Esophagus muscularis mucosa (tissue), 4 donors: ENCODE data around the gene MCUR1. TPM values are rescaled to one million over a fixed set of nuclear protein-coding genes. Genes with fewer than 3 reads are reported as not detected.

Experiments used
- DNase-seq: peaks from one replicate; pipeline ENCODE4 v3.0.0-alpha.2; 2017; ENCODE audit errors: extremely low spot score
- H3K27ac ChIP-seq, 4 donors: fragments of 200-600 bp; sonication (generic); replicated peaks in 1 of 4; 1 replicate in 3 of 4; 2 replicates in 1 of 4; pipeline ENCODE4 v1.5.1; 2016 to 2019; ENCODE audit warnings: mild to moderate bottlenecking in 1 of 4
- H3K27me3 ChIP-seq, 4 donors: fragments of 200-600 bp; sonication (generic); one replicate each; pipeline versions ENCODE4 v1.5.1 to v1.6.0; 2016 to 2019
- H3K36me3 ChIP-seq, 4 donors: fragments of 200-600 bp; sonication (generic); one replicate each; pipeline ENCODE4 v1.5.1; 2016 to 2019
- H3K4me1 ChIP-seq, 4 donors: fragments of 200-600 bp; sonication (generic); one replicate each; pipeline ENCODE4 v1.5.1; 2016 to 2019
- H3K4me3 ChIP-seq, 4 donors: fragments of 200-600 bp; sonication (generic); 1 replicate in 2 of 4; 2 replicates in 2 of 4; pipeline ENCODE4 v1.5.1; 2016 to 2019; ENCODE audit warnings: mild to moderate bottlenecking in 4 of 4, moderate library complexity in 1 of 4
- H3K9me3 ChIP-seq, 4 donors: fragments of 200-600 bp; sonication (generic); 1 replicate in 3 of 4; 2 replicates in 1 of 4; pipeline ENCODE4 v1.5.1; 2016 to 2019
- CTCF ChIP-seq, 3 experiments: fragments of 200-600 bp in 2 of 3; fragments of 450-650 bp in 1 of 3; sonication (generic) in 2 of 3; IDR thresholded peaks; one replicate each; pipeline ENCODE4 v1.5.1; 2017 to 2019; ENCODE audit warnings: antibody characterized with exemption in 3 of 3, mild to moderate bottlenecking in 2 of 3, moderate library complexity in 1 of 3
- EP300 ChIP-seq: sonication (generic); formaldehyde crosslinking; IDR thresholded peaks from one replicate; pipeline ENCODE4 v1.6.1; 2017; ENCODE audit warnings: antibody characterized with exemption
- POLR2A ChIP-seq: fragments of 450-650 bp; IDR thresholded peaks from one replicate; pipeline ENCODE4 v1.6.1; 2017; ENCODE audit warnings: antibody characterized with exemption, moderate library complexity, mild to moderate bottlenecking, low read depth
- POLR2AphosphoS5 ChIP-seq, 2 donors: sonication (generic); formaldehyde crosslinking; IDR thresholded peaks; one replicate each; pipeline ENCODE4 v1.6.1; 2017; ENCODE audit warnings: antibody characterized with exemption in 2 of 2
- WGBS: methylation state at CpG from one replicate; pipeline ENCODE4 v1.1.5; 2018; 5-methylcytosine and 5-hydroxymethylcytosine counted together
- intact Hi-C: fragments of 100-400 bp; cut with DNase I; formaldehyde crosslinking; loops from one replicate; pipeline ENCODE4 v1.15.1; 2023
- total RNA-seq, 4 donors: library from RNA; depleted of rRNA; stranded (reverse); fragments of >200 nt; gene quantifications; one replicate each; pipeline versions ENCODE4 v1.1.0 to v1.2.1, GENCODE V29; 2016

Gene MCUR1
- total RNA-seq, 4 donors from 2014 or later = 7.8 to 19.1 (median 17.9) TPM

- Histone ChIP-seq H3K9me3 (no peaks in the 10 kb centered on the region), H3K36me3 (peaks cover 4 to 38% (median 22%) of the 10 kb centered on the region in 4 donors), H3K27ac (no peak overlapping the region), H3K4me1 (peaks cover 25% of the 10 kb centered on the region in 4 donors), H3K27me3 (no peaks in the 10 kb centered on the region), H3K4me3 (no peak overlapping the region)
- DNase-seq = no peak
- WGBS = 100% methylated on average over 4 of the region's 4 CpGs
- no peak for TF ChIP-seq CTCF (IDR thresholded peaks at IDR 0.05)
- no peak for TF ChIP-seq POLR2A
- no peak for TF ChIP-seq EP300
- TF ChIP-seq POLR2AphosphoS5 (IDR thresholded peaks at IDR 0.05) = no peak
- intact Hi-C loops = no loop called here
Observed at GRCh38 chr6:13807696-13808095, 6.7 kb downstream of the MCUR1 start.

- H3K27ac ChIP-seq = no peak overlapping the region
- H3K4me3 ChIP-seq = no peak overlapping the region
- no peaks in the 10 kb centered on the region for H3K4me1 ChIP-seq
- DNase-seq = no peak
- no peaks in the 10 kb centered on the region for H3K27me3 ChIP-seq
- 93% methylated on average over 4 of the region's 4 CpGs for WGBS
- intact Hi-C loops = no loop called here
- H3K36me3 ChIP-seq = peaks cover 36 to 76% (median 56%) of the 10 kb centered on the region in 4 donors
- no peaks in the 10 kb centered on the region for H3K9me3 ChIP-seq
- TF ChIP-seq CTCF (IDR thresholded peaks at IDR 0.05) = no peak
- no peak for TF ChIP-seq POLR2AphosphoS5 (IDR thresholded peaks at IDR 0.05)
- TF ChIP-seq POLR2A = no peak
- TF ChIP-seq EP300 = no peak
Observed at GRCh38 chr6:13803581-13803980, 10.8 kb downstream of the MCUR1 start.

- peaks cover 0 to under 1% (median 0%) of the 10 kb centered on the region in 4 donors for H3K4me1 ChIP-seq
- no peak overlapping the region for H3K4me3 ChIP-seq
- no peak for DNase-seq
- WGBS = 77% methylated on average over 3 of the region's 3 CpGs
- H3K9me3 ChIP-seq = no peaks in the 10 kb centered on the region
- intact Hi-C loops = no loop called here
- H3K27ac ChIP-seq = no peak overlapping the region
- peaks cover 32 to 83% (median 68%) of the 10 kb centered on the region in 4 donors for H3K36me3 ChIP-seq
- no peaks in the 10 kb centered on the region for H3K27me3 ChIP-seq
- no peak for TF ChIP-seq POLR2AphosphoS5 (IDR thresholded peaks at IDR 0.05)
- TF ChIP-seq POLR2A = no peak
- no peak for TF ChIP-seq CTCF (IDR thresholded peaks at IDR 0.05)
- TF ChIP-seq EP300 = no peak
Observed at GRCh38 chr6:13800615-13801014, 13.7 kb downstream of the MCUR1 start.

- WGBS = 72% methylated on average over 1 of the region's 1 CpG
- intact Hi-C loops = loop anchor here (10.0 kb wide), 1 partner anchor 248 kb away; no protein-coding TSS in a partner anchor
- no peak for DNase-seq
- peaks cover 27 to 68% (median 60%) of the 10 kb centered on the region in 4 donors for H3K36me3 ChIP-seq
- H3K4me1 ChIP-seq = peaks cover 0 to 5% (median 2%) of the 10 kb centered on the region in 4 donors
- no peaks in the 10 kb centered on the region for H3K27me3 ChIP-seq
- no peak overlapping the region for H3K4me3 ChIP-seq
- TF ChIP-seq EP300 = no peak
- no peak for TF ChIP-seq POLR2A
- TF ChIP-seq CTCF (IDR thresholded peaks at IDR 0.05) = no peak
- TF ChIP-seq POLR2AphosphoS5 (IDR thresholded peaks at IDR 0.05) = no peak
- H3K27ac ChIP-seq = no peak overlapping the region
- H3K9me3 ChIP-seq = no peaks in the 10 kb centered on the region
Observed at GRCh38 chr6:13796781-13797180, 17.6 kb downstream of the MCUR1 start.
